SK-N-SH (cell line): Measurements from ENCODE around the gene SLC20A1. TPM values are rescaled to one million over a fixed set of nuclear protein-coding genes. Genes with fewer than 3 reads are reported as not detected.

Source experiments
- CTCF ChIA-PET: fragments of 300-600, 350-600 bp; formaldehyde crosslinking; extraction: SDS; loops from one replicate; lab custom pipeline; 2021; lab: Yijun Ruan, JAX
- POLR2A ChIA-PET: fragments of 350-600 bp; sonication (Branson Sonifier 250); formaldehyde crosslinking; extraction: SDS; loops from one replicate; lab custom pipeline; 2020; ENCODE audit warnings: antibody characterized with exemption, inconsistent platforms; lab: Yijun Ruan, JAX
- DNase-seq: peaks from one replicate; pipeline ENCODE4 v3.0.0; 2012
- H2AFZ ChIP-seq: fragments of 200-600 bp; sonication (generic); 2 replicates; pipeline ENCODE4 v1.8.1; 2016; ENCODE audit warnings: antibody characterized with exemption, mild to moderate bottlenecking, low read depth
- H3F3A ChIP-seq: fragments of 200-600 bp; sonication (generic); replicated peaks from 2 replicates; pipeline ENCODE3; 2016; ENCODE audit warnings: antibody characterized with exemption, mild to moderate bottlenecking; ENCODE audit not compliant: insufficient read depth
- H3K27ac ChIP-seq, 2 experiments: fragments of 200-500 bp in 1 of 2; fragments of 200-600 bp in 1 of 2; sonication (Bioruptor generic) in 1 of 2; sonication (generic), shearing (Covaris generic) in 1 of 2; 2 replicates each; pipeline versions ENCODE4 v1.5.1 to v1.6.1; 2014 to 2016; ENCODE audit warnings: low read depth in 2 of 2, inconsistent platforms in 1 of 2, low read length in 1 of 2, mild to moderate bottlenecking in 1 of 2, mixed read lengths in 1 of 2
- H3K27me3 ChIP-seq: fragments of 200-600 bp; sonication (generic), shearing (Covaris generic); 2 replicates; pipeline ENCODE4 v1.6.1; 2016; ENCODE audit warnings: mixed run types; ENCODE audit not compliant: insufficient read depth
- H3K36me3 ChIP-seq, 2 experiments: fragments of 200-500 bp in 1 of 2; fragments of 200-600 bp in 1 of 2; sonication (Bioruptor generic) in 1 of 2; sonication (generic) in 1 of 2; replicated peaks in 1 of 2; 2 replicates each; pipeline versions ENCODE3 to v1.5.1; 2014 to 2016; ENCODE audit warnings: low read length in 1 of 2, mild to moderate bottlenecking in 1 of 2; ENCODE audit not compliant: insufficient read depth in 2 of 2, control insufficient read depth in 1 of 2
- H3K4me1 ChIP-seq, 2 experiments: fragments of 200-500 bp in 1 of 2; fragments of 200-600 bp in 1 of 2; sonication (Bioruptor generic) in 1 of 2; sonication (generic), shearing (Covaris generic) in 1 of 2; 2 replicates each; pipeline versions ENCODE4 v1.5.1 to v1.6.1; 2014 to 2016; ENCODE audit warnings: low read depth in 1 of 2, low read length in 1 of 2, mixed run types in 1 of 2; ENCODE audit not compliant: insufficient read depth in 2 of 2, control insufficient read depth in 1 of 2
- H3K4me2 ChIP-seq: fragments of 200-600 bp; sonication (generic), shearing (Covaris generic); 2 replicates; pipeline ENCODE4 v1.6.1; 2017; ENCODE audit warnings: mixed run types
- H3K4me3 ChIP-seq, 2 experiments: fragments of 200-500 bp in 1 of 2; fragments of 200-600 bp in 1 of 2; sonication (Bioruptor generic) in 1 of 2; sonication (generic), shearing (Covaris generic) in 1 of 2; 2 replicates each; pipeline versions ENCODE4 v1.5.1 to v1.8.1; 2014 to 2016; ENCODE audit warnings: low read depth in 2 of 2, inconsistent platforms in 1 of 2, low read length in 1 of 2, mild to moderate bottlenecking in 1 of 2, mixed read lengths in 1 of 2, moderate library complexity in 1 of 2
- H3K79me2 ChIP-seq: fragments of 200-600 bp; sonication (generic); 2 replicates; pipeline ENCODE4 v1.8.1; 2017; ENCODE audit warnings: mild to moderate bottlenecking; ENCODE audit not compliant: insufficient read depth
- H3K9ac ChIP-seq: fragments of 200-600 bp; sonication (generic); 2 replicates; pipeline ENCODE4 v1.6.1; 2017; ENCODE audit warnings: mixed run types
- H3K9me2 ChIP-seq: fragments of 200-600 bp; sonication (generic); 2 replicates; pipeline ENCODE4 v1.6.1; 2017; ENCODE audit warnings: mixed run types
- H3K9me3 ChIP-seq: fragments of 200-600 bp; sonication (generic); 2 replicates; pipeline ENCODE4 v1.6.1; 2017; ENCODE audit warnings: mixed run types, mild to moderate bottlenecking, moderate library complexity
- H4K20me1 ChIP-seq: fragments of 200-600 bp; sonication (generic); 2 replicates; pipeline ENCODE4 v1.6.1; 2017; ENCODE audit warnings: mild to moderate bottlenecking, mixed run types; ENCODE audit not compliant: insufficient read depth
- FOXJ3 ChIP-seq: sonication (generic); formaldehyde crosslinking; IDR thresholded peaks from 2 replicates; pipeline ENCODE4 v1.5.1; 2020; ENCODE audit warnings: mild to moderate bottlenecking, missing genetic modification reagents
- FOXM1 ChIP-seq: IDR thresholded peaks from 2 replicates; pipeline ENCODE4 v1.4.0; 2012; ENCODE audit warnings: low read depth, mild to moderate bottlenecking
- GABPA ChIP-seq: IDR thresholded peaks from 2 replicates; pipeline ENCODE4 v1.4.0; 2012; ENCODE audit warnings: low read depth, mild to moderate bottlenecking
- IRF3 ChIP-seq: fragments of 150-350 bp; IDR thresholded peaks from 2 replicates; pipeline ENCODE4 v1.6.1; 2016; ENCODE audit warnings: mild to moderate bottlenecking, low read depth, low read length
- MAX ChIP-seq: IDR thresholded peaks from 2 replicates; pipeline ENCODE4 v1.4.0; 2012; ENCODE audit warnings: low read depth
- MXI1 ChIP-seq: IDR thresholded peaks from 2 replicates; pipeline ENCODE4 v1.6.1; 2012; ENCODE audit warnings: mild to moderate bottlenecking, low read depth, low read length, improper control_type of control experiment
- NFIC ChIP-seq: IDR thresholded peaks from 2 replicates; pipeline ENCODE4 v1.4.0; 2012; ENCODE audit warnings: borderline replicate concordance
- NRF1 ChIP-seq: IDR thresholded peaks from 2 replicates; pipeline ENCODE4 v1.6.1; 2012; ENCODE audit warnings: low read depth, mild to moderate bottlenecking, low read length
- POLR2AphosphoS5 ChIP-seq: IDR thresholded peaks from 2 replicates; pipeline ENCODE4 v1.6.1; 2012; ENCODE audit warnings: low read depth, low read length
- RAD21 ChIP-seq: IDR thresholded peaks from 2 replicates; pipeline ENCODE4 v1.6.1; 2012; ENCODE audit warnings: mild to moderate bottlenecking, low read length
- RFX5 ChIP-seq: IDR thresholded peaks from 2 replicates; pipeline ENCODE4 v1.6.1; 2012; ENCODE audit warnings: mild to moderate bottlenecking, improper control_type of control experiment, low read length
- RXRA ChIP-seq: IDR thresholded peaks from 2 replicates; pipeline ENCODE4 v1.4.0; 2012; ENCODE audit warnings: low read depth, mild to moderate bottlenecking, borderline replicate concordance
- SIN3A ChIP-seq: IDR thresholded peaks from 2 replicates; pipeline ENCODE4 v1.6.1; 2012; ENCODE audit warnings: low read depth, mild to moderate bottlenecking, low read length, moderate library complexity, borderline replicate concordance
- SMC3 ChIP-seq: IDR thresholded peaks from 2 replicates; pipeline ENCODE4 v1.6.1; 2012; ENCODE audit warnings: low read depth, low read length, improper control_type of control experiment
- TEAD4 ChIP-seq: IDR thresholded peaks from 2 replicates; pipeline ENCODE4 v1.4.0; 2012; ENCODE audit warnings: mild to moderate bottlenecking, borderline replicate concordance; ENCODE audit not compliant: insufficient read depth
- ZBTB33 ChIP-seq: IDR thresholded peaks from 2 replicates; pipeline ENCODE4 v1.4.0; 2012; ENCODE audit warnings: low read depth, borderline replicate concordance
- WGBS: methylation state at CpG from one replicate; pipeline ENCODE4 v1.1.6; 2017; ENCODE audit warnings: low lambda C conversion rate; 5-methylcytosine and 5-hydroxymethylcytosine counted together
- polyA plus RNA-seq, 3 experiments: library from polyadenylated mRNA; depleted of rRNA; stranded (reverse); fragments of >200 nt; gene quantifications; 2 replicates each; pipeline ENCODE4 v1.2.3, GENCODE V29; 2012
- TF ChIP-seq, protein P1 (sequence below): IDR thresholded peaks from 2 replicates; pipeline ENCODE4; 2012
- TF ChIP-seq, protein P2 (sequence below): fragments of 200-600 bp; sonication (generic); IDR thresholded peaks from 2 replicates; pipeline ENCODE4 v1.6.1; 2017; ENCODE audit warnings: antibody characterized with exemption, mild to moderate bottlenecking, moderate library complexity

SLC20A1 gene
- polyA plus RNA-seq, 1 of the 3 experiments (the other 2 are of a cell fraction): 56.3 TPM

- POLR2A ChIA-PET: no interaction called here
- no peak overlapping the region for H3K9ac ChIP-seq
- no peak overlapping the region for H3K27ac ChIP-seq
- no peaks in the 10 kb centered on the region for H3K9me2 ChIP-seq
- no peak for TF ChIP-seq NFIC
- no peak for TF ChIP-seq RAD21
- TF ChIP-seq POLR2AphosphoS5: no peak
- TF ChIP-seq, protein P1, sequence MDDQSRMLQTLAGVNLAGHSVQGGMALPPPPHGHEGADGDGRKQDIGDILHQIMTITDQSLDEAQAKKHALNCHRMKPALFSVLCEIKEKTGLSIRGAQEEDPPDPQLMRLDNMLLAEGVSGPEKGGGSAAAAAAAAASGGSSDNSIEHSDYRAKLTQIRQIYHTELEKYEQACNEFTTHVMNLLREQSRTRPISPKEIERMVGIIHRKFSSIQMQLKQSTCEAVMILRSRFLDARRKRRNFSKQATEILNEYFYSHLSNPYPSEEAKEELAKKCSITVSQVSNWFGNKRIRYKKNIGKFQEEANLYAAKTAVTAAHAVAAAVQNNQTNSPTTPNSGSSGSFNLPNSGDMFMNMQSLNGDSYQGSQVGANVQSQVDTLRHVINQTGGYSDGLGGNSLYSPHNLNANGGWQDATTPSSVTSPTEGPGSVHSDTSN: no peak
- TF ChIP-seq MXI1: no peak
- no peak for TF ChIP-seq SMC3
- TF ChIP-seq SIN3A: no peak
- TF ChIP-seq, protein P2, sequence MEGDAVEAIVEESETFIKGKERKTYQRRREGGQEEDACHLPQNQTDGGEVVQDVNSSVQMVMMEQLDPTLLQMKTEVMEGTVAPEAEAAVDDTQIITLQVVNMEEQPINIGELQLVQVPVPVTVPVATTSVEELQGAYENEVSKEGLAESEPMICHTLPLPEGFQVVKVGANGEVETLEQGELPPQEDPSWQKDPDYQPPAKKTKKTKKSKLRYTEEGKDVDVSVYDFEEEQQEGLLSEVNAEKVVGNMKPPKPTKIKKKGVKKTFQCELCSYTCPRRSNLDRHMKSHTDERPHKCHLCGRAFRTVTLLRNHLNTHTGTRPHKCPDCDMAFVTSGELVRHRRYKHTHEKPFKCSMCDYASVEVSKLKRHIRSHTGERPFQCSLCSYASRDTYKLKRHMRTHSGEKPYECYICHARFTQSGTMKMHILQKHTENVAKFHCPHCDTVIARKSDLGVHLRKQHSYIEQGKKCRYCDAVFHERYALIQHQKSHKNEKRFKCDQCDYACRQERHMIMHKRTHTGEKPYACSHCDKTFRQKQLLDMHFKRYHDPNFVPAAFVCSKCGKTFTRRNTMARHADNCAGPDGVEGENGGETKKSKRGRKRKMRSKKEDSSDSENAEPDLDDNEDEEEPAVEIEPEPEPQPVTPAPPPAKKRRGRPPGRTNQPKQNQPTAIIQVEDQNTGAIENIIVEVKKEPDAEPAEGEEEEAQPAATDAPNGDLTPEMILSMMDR: no peak
- TF ChIP-seq NRF1: no peak
- TF ChIP-seq TEAD4: no peak
- no peak for TF ChIP-seq GABPA
- no peak for TF ChIP-seq RFX5
- no peak for TF ChIP-seq RXRA
- no peak for TF ChIP-seq FOXJ3
- no peak for TF ChIP-seq ZBTB33
- TF ChIP-seq FOXM1: no peak
- no peak for TF ChIP-seq IRF3
- TF ChIP-seq MAX: no peak
- H3K79me2 ChIP-seq: no peaks in the 10 kb centered on the region
- H4K20me1 ChIP-seq: no peaks in the 10 kb centered on the region
- DNase-seq: no peak
- H3K36me3 ChIP-seq: no peaks in the 10 kb centered on the region
- H3K4me1 ChIP-seq: peaks cover 2 to 5% of the 10 kb centered on the region in 2 experiments; a peak in 2 of 4 replicates
- peaks cover 16% of the 10 kb centered on the region for H3F3A ChIP-seq
- no peaks in the 10 kb centered on the region for H3K27me3 ChIP-seq
- H3K4me3 ChIP-seq: no peak overlapping the region
- no peaks in the 10 kb centered on the region for H3K9me3 ChIP-seq
- CTCF ChIA-PET: no interaction called here
- 89% methylated on average over 6 of the region's 6 CpGs for WGBS
- no peak overlapping the region for H3K4me2 ChIP-seq
- H2AFZ ChIP-seq: no peak overlapping the region
Observed at GRCh38 chr2:112618383-112618782, 27.4 kb upstream of the SLC20A1 start.
